ENCODE results near the gene FBXW7.

The FBXW7 gene

GRCh38 chr4:152321923-152322322 is 214.0 kb downstream of the FBXW7 start:
- DNase-seq: no peak

GRCh38 chr4:152321398-152321797 is 214.5 kb downstream of the FBXW7 start:
- DNase-seq: no peak

GRCh38 chr4:152316969-152317368 is 218.9 kb downstream of the FBXW7 start:
- DNase-seq: no peak

GRCh38 chr4:152310257-152310656 is 225.6 kb downstream of the FBXW7 start:
- no peak for DNase-seq

GRCh38 chr4:152309418-152309817 is 226.5 kb downstream of the FBXW7 start:
- no peak for DNase-seq

- no peak for DNase-seq
These were observed 226.9 kb downstream of the FBXW7 start for GRCh38 chr4:152308951-152309350.

- DNase-seq: no peak
These were observed 228.2 kb downstream of the FBXW7 start for GRCh38 chr4:152307669-152308068.

GRCh38 chr4:152306541-152306940 is 229.4 kb downstream of the FBXW7 start:
- DNase-seq: no peak

- no peak for DNase-seq
These were observed 231.7 kb downstream of the FBXW7 start for GRCh38 chr4:152304220-152304619.

GRCh38 chr4:152301381-152301780 is 234.5 kb downstream of the FBXW7 start:
- no peak for DNase-seq

- no peak for DNase-seq
These were observed 236.3 kb downstream of the FBXW7 start for GRCh38 chr4:152299553-152299952.

- DNase-seq: no peak
These were observed 239.5 kb downstream of the FBXW7 start for GRCh38 chr4:152296386-152296785.

GRCh38 chr4:152294765-152295164 is 241.1 kb downstream of the FBXW7 start:
- no peak for DNase-seq

- DNase-seq: no peak
These were observed 241.6 kb downstream of the FBXW7 start for GRCh38 chr4:152294331-152294730.

GRCh38 chr4:152293527-152293926 is 242.4 kb downstream of the FBXW7 start:
- no peak for DNase-seq

GRCh38 chr4:152290366-152290921 is 245.4 kb downstream of the FBXW7 start:
- no peak for DNase-seq

GRCh38 chr4:152289941-152290340 is 246.0 kb downstream of the FBXW7 start:
- DNase-seq: no peak

GRCh38 chr4:152289541-152289940 is 246.4 kb downstream of the FBXW7 start:
- no peak for DNase-seq

- no peak for DNase-seq
These were observed 252.0 kb downstream of the FBXW7 start for GRCh38 chr4:152283801-152284470.

GRCh38 chr4:152281822-152282221 is 254.1 kb downstream of the FBXW7 start:
- no peak for DNase-seq

GRCh38 chr4:152281211-152281610 is 254.7 kb downstream of the FBXW7 start:
- no peak for DNase-seq

- DNase-seq: no peak
These were observed 256.7 kb downstream of the FBXW7 start for GRCh38 chr4:152279234-152279566.

- no peak for DNase-seq
These were observed 257.2 kb downstream of the FBXW7 start for GRCh38 chr4:152278505-152279233.

- DNase-seq: no peak
These were observed 257.8 kb downstream of the FBXW7 start for GRCh38 chr4:152278172-152278504.

GRCh38 chr4:152277333-152277732 is 258.6 kb downstream of the FBXW7 start:
- DNase-seq: no peak

All from NCI-H524 treated with DMSO at 0.1 percent for 48 hours (cell line).